ENCODE data around the gene EDN2.

The EDN2 gene

GRCh38 chr1:41518471-41518870, 34.0 kb upstream of the EDN2 start:
- no peak for TF ChIP-seq CTCF (conservative IDR thresholded peaks at IDR 0.05; ENCODE audit: low read depth)
- no peak for DNase-seq (ENCODE audit: low spot score)
- no peak overlapping the region for H3K27ac ChIP-seq
- CTCF ChIA-PET: interaction anchor here (0.5 kb wide), 1 partner anchor 29 kb away, joined by 3 read pairs; no protein-coding TSS in a partner anchor
- POLR2A ChIA-PET (ENCODE audit: low non-redundant PET): interaction anchor here (0.6 kb wide), 1 partner anchor 322 kb away, joined by 6 read pairs; no protein-coding TSS in a partner anchor

DNA sequence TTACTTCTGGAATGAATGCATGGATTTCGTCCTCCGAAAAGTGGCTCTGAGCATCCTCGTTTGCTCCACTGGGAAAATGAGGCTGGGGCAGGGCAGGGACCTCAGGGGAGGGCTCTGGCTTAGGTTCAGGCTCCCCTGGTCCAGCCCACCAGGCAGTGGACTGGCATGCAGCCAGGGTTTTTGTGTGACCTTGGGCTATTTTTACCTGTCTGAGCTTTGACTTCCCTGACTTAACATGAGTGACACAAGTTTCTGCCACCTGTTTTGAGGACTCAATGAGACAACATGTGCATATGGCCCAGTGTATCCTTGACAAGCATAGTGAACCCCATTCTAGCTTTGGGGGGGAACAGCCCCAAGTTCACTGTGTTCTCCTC, 32.6 kb upstream of the EDN2 start:
- H3K27ac ChIP-seq: peak overlapping the region; percentile 36; the same call in 1 of the 2 replicates
- POLR2A ChIA-PET (ENCODE audit: low non-redundant PET): no interaction called here
- no peak for DNase-seq (ENCODE audit: low spot score)
- no peak for TF ChIP-seq CTCF (conservative IDR thresholded peaks at IDR 0.05; ENCODE audit: low read depth)
- CTCF ChIA-PET: interaction anchor here (0.6 to 1.4 kb wide), 11 partner anchors 8 to 1698 kb away, joined by 3 to 6 read pairs (median 4); no protein-coding TSS in a partner anchor

- ChIA-PET CTCF (interaction anchor here (0.6 to 1.6 kb wide), 25 partner anchors 9 to 1698 kb away, joined by 3 to 11 read pairs (median 3); no protein-coding TSS in a partner anchor), POLR2A (ENCODE audit: low non-redundant PET) (no interaction called here)
- TF ChIP-seq CTCF (conservative IDR thresholded peaks at IDR 0.05; ENCODE audit: low read depth): peak; percentile 93
- DNase-seq (ENCODE audit: low spot score): peak; percentile 87
- H3K27ac ChIP-seq: peak overlapping the region; percentile 36
Observed at GRCh38 chr1:41516168-41517061, 31.9 kb upstream of the EDN2 start.

- POLR2A ChIA-PET (ENCODE audit: low non-redundant PET): no interaction called here
- CTCF ChIA-PET: interaction anchor here (0.6 to 1.6 kb wide), 15 partner anchors 14 to 658 kb away, joined by 3 to 11 read pairs (median 3); no protein-coding TSS in a partner anchor
Observed at GRCh38 chr1:41515778-41516167, 31.3 kb upstream of the EDN2 start.

DNA sequence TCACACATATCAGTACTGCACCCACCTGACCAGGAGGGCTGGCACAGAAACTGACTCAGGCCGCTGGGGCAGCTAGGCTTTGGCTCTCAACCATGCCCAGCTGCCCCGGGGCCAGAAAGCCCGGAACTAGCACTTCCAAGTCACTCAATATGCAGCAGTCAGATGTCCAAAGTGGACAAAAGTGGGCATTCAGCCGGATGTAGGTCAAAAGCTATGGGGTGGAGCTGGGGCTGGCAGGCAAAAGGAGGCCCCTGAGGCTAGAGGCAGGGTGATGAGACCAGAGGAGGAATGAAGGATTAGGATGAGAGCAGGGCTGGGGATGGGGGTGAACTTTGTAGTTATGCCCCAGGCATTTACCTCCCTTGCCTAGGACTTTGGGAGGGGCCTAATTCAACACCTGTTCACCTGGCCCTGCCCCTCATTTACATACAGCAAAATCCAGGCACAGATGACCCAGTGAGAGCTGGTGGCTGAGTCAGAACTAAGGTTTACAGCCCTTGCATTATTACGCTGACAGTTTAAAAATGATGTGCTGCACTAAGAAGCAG, 30.7 kb upstream of the EDN2 start:
- H3K27ac ChIP-seq: peak overlapping the region; percentile 36
- CTCF ChIA-PET: interaction anchor here (0.6 to 1.6 kb wide), 9 partner anchors 10 to 659 kb away, joined by 3 to 11 read pairs (median 3); no protein-coding TSS in a partner anchor
- peak; percentile 64 for DNase-seq (ENCODE audit: low spot score)
- POLR2A ChIA-PET (ENCODE audit: low non-redundant PET): no interaction called here
- TF ChIP-seq CTCF (conservative IDR thresholded peaks at IDR 0.05; ENCODE audit: low read depth): no peak

More at GRCh38 chr1:41515778-41516167, 31.3 kb upstream of the EDN2 start:
- TF ChIP-seq CTCF (conservative IDR thresholded peaks at IDR 0.05; ENCODE audit: low read depth): no peak
- H3K27ac ChIP-seq: peak overlapping the region; percentile 36
- DNase-seq (ENCODE audit: low spot score): no peak

GRCh38 chr1:41514381-41514780, 29.9 kb upstream of the EDN2 start:
- no peak for TF ChIP-seq CTCF (conservative IDR thresholded peaks at IDR 0.05; ENCODE audit: low read depth)
- DNase-seq (ENCODE audit: low spot score): no peak
- ChIA-PET POLR2A (ENCODE audit: low non-redundant PET) (no interaction called here), CTCF (interaction anchor here (0.6 to 1.6 kb wide), 2 partner anchors 32 to 660 kb away, joined by 4 to 5 read pairs; no protein-coding TSS in a partner anchor)
- H3K27ac ChIP-seq: no peak overlapping the region
